ENCODE measurements around the gene SEL1L. TPM values are rescaled to one million over a fixed set of nuclear protein-coding genes. Genes with fewer than 3 reads are reported as not detected.
"Not testable (repeated sequence)": the region's sequence is repeated elsewhere in the genome, so short reads cannot be mapped to it uniquely, and the experiment has no call there.

Gene SEL1L
- total RNA-seq, 1 donor from 2014 or later = 43.1 TPM

DNA sequence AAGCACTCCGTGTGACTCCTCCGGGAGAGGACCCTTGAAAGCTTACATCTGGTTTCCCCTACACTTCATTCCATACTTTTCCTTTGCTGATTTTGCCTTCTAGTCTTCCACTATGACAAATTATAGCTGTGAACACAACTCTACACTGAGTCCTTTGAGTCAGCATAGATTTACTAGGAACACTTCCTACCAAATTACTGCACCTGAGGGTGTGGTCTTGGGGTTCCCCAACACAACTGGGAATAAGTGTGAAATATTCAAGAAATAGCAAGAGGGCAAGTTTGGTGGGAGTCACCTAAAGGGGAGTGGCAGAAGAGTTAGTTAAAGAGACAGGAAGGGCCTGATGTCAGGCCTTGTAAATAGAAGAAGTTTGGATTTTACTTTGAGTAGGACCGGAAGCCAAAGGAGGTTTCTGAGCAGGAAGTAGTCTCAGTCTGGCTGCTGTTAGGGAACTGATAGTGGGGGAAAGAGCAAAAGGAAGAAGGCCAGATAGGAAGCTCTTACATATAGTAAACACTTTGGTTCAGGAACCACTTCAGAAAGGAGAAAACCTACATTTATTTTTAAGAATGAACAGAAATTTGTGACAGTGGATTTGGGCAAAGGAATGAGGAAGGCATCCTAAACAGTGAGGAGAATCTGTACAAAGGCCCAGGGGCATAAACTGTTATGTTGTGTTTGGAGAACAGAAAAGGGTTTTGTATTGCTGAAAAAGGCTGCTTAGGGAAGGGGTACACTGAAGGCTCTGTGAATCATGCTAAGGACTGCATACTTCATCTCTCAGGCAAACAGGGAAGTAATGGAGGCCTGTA is 14.2 kb downstream of the SEL1L start:
- peaks cover 9% of the 10 kb centered on the region for H3K36me3 Mint-ChIP-seq (ENCODE audit: unreplicated experiment)
- no peak for DNase-seq
- TF ChIP-seq, protein P1, sequence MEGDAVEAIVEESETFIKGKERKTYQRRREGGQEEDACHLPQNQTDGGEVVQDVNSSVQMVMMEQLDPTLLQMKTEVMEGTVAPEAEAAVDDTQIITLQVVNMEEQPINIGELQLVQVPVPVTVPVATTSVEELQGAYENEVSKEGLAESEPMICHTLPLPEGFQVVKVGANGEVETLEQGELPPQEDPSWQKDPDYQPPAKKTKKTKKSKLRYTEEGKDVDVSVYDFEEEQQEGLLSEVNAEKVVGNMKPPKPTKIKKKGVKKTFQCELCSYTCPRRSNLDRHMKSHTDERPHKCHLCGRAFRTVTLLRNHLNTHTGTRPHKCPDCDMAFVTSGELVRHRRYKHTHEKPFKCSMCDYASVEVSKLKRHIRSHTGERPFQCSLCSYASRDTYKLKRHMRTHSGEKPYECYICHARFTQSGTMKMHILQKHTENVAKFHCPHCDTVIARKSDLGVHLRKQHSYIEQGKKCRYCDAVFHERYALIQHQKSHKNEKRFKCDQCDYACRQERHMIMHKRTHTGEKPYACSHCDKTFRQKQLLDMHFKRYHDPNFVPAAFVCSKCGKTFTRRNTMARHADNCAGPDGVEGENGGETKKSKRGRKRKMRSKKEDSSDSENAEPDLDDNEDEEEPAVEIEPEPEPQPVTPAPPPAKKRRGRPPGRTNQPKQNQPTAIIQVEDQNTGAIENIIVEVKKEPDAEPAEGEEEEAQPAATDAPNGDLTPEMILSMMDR (IDR thresholded peaks at IDR 0.05; ENCODE audit: partially characterized antibody, unreplicated experiment) = no peak
- H3K4me1 Mint-ChIP-seq (ENCODE audit: low read depth, unreplicated experiment) = no peaks in the 10 kb centered on the region
- no peak overlapping the region for H3K4me3 Mint-ChIP-seq (ENCODE audit: unreplicated experiment)
- H3K9me3 Mint-ChIP-seq (ENCODE audit: unreplicated experiment) = peaks cover 3% of the 10 kb centered on the region
- H3K27me3 Mint-ChIP-seq (ENCODE audit: unreplicated experiment) = no peaks in the 10 kb centered on the region
- no peak overlapping the region for H3K27ac Mint-ChIP-seq (ENCODE audit: unreplicated experiment)

DNA sequence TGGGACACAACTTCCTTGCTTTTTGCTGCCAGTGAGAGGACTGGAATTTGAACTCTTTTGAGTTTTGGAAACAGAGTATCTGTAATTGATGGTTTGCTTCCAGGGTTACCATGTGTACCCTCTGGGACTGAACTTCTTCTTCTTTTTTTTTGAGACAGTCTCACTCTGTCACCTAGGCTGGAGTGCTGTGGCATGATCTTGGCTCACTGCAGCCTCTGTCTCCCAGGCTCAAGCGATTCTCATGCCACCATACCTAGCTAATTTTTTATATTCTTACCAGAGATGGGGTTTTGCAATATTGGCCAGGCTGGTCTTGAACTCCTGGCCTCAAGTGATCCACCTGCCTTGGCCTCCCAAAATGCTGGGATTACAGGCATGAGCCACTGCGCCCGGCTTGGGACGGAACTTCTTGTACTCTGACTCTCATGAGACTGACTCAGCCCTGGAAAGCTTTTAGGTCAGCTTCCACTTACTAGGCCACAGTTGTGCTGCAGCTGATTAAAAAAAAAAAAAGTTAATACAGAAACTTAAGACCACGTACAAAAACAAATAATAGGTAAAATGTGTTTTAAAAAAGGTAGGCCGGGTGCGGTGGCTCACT is 15.8 kb downstream of the SEL1L start:
- peaks cover 15% of the 10 kb centered on the region for H3K36me3 Mint-ChIP-seq (ENCODE audit: unreplicated experiment)
- H3K9me3 Mint-ChIP-seq (ENCODE audit: unreplicated experiment) = peaks cover 3% of the 10 kb centered on the region
- DNase-seq = no peak
- H3K4me3 Mint-ChIP-seq (ENCODE audit: unreplicated experiment) = no peak overlapping the region
- TF ChIP-seq, protein P1 (IDR thresholded peaks at IDR 0.05; ENCODE audit: partially characterized antibody, unreplicated experiment) = no peak
- no peaks in the 10 kb centered on the region for H3K4me1 Mint-ChIP-seq (ENCODE audit: low read depth, unreplicated experiment)
- H3K27me3 Mint-ChIP-seq (ENCODE audit: unreplicated experiment) = no peaks in the 10 kb centered on the region
- no peak overlapping the region for H3K27ac Mint-ChIP-seq (ENCODE audit: unreplicated experiment)

- Mint-ChIP-seq H3K27me3 (ENCODE audit: unreplicated experiment) (no peaks in the 10 kb centered on the region), H3K36me3 (ENCODE audit: unreplicated experiment) (peaks cover 15% of the 10 kb centered on the region), H3K27ac (ENCODE audit: unreplicated experiment) (no peak overlapping the region), H3K4me1 (ENCODE audit: low read depth, unreplicated experiment) (no peaks in the 10 kb centered on the region), H3K9me3 (ENCODE audit: unreplicated experiment) (peaks cover 3% of the 10 kb centered on the region), H3K4me3 (ENCODE audit: unreplicated experiment) (no peak overlapping the region)
- no peak for DNase-seq
- TF ChIP-seq, protein P1 (IDR thresholded peaks at IDR 0.05; ENCODE audit: partially characterized antibody, unreplicated experiment) = no peak
Measured at GRCh38 chr14:81516986-81517797, 16.5 kb downstream of the SEL1L start.

GRCh38 chr14:81515927-81516326 is 17.7 kb downstream of the SEL1L start:
- H3K27me3 Mint-ChIP-seq (ENCODE audit: unreplicated experiment); H3K4me3 Mint-ChIP-seq (ENCODE audit: unreplicated experiment); H3K27ac Mint-ChIP-seq (ENCODE audit: unreplicated experiment); DNase-seq; H3K4me1 Mint-ChIP-seq (ENCODE audit: low read depth, unreplicated experiment); H3K9me3 Mint-ChIP-seq (ENCODE audit: unreplicated experiment): not testable (repeated sequence)
- peaks cover 15% of the 10 kb centered on the region for H3K36me3 Mint-ChIP-seq (ENCODE audit: unreplicated experiment)

DNA sequence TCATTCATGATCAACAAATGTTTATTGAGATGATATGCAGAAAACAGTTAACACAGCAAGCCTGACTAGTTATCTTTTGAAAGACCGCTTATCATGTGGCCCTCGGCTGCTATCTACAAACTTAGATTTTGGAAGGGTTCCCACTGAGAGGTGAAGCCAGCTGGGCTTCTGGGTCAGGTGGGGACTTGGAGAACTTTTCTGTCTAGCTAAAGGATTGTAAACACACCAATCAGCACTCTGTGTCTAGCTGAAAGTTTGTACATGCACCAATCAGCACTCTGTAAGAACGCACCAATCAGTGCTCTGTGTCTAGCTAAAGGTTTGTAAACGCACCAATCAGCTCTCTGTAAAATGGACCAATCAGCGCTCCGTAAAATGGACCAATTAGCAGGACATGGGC is 20.8 kb downstream of the SEL1L start:
- H3K27me3 Mint-ChIP-seq (ENCODE audit: unreplicated experiment); H3K4me3 Mint-ChIP-seq (ENCODE audit: unreplicated experiment); H3K27ac Mint-ChIP-seq (ENCODE audit: unreplicated experiment); H3K9me3 Mint-ChIP-seq (ENCODE audit: unreplicated experiment); DNase-seq: not testable (repeated sequence)
- peaks cover 20% of the 10 kb centered on the region for H3K4me1 Mint-ChIP-seq (ENCODE audit: low read depth, unreplicated experiment)
- peaks cover 15% of the 10 kb centered on the region for H3K36me3 Mint-ChIP-seq (ENCODE audit: unreplicated experiment)

Measured in glutamatergic neuron (in vitro differentiated cells).